ENCODE measurements around the gene MAS1. TPM values are rescaled to one million over a fixed set of nuclear protein-coding genes. Genes with fewer than 3 reads are reported as not detected.

MAS1 gene
- total and polyA plus RNA-seq, 2 experiments from 2014 or later: 0.03 TPM; not detected in 1

DNA sequence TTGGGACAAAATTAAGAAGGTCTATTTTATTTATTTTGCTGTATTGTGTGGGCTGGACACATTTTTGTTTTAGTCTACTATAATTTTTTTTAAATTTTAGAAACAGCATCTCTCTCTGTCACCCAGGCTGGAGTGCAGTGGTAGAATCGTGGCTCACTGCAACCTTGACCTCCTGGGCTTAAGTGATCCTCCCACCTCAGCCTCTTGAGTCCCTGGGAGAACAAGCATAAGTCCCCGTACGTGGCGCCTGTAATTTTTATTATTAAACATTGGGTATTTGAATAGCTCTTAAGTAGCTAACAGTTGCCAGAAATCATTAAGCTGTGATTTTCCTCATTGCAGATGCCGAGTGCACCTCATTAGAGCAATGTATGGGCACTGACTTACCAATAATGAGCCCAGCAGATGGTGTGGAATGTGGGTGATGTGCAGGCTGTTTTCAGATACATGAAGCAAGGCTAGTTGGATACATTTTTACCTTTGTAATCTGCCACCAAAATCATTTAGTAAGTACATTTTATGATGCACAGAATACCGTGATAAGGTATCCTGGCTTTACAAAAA, 10.3 kb upstream of the MAS1 start (continued):
- TF ChIP-seq, protein P1, sequence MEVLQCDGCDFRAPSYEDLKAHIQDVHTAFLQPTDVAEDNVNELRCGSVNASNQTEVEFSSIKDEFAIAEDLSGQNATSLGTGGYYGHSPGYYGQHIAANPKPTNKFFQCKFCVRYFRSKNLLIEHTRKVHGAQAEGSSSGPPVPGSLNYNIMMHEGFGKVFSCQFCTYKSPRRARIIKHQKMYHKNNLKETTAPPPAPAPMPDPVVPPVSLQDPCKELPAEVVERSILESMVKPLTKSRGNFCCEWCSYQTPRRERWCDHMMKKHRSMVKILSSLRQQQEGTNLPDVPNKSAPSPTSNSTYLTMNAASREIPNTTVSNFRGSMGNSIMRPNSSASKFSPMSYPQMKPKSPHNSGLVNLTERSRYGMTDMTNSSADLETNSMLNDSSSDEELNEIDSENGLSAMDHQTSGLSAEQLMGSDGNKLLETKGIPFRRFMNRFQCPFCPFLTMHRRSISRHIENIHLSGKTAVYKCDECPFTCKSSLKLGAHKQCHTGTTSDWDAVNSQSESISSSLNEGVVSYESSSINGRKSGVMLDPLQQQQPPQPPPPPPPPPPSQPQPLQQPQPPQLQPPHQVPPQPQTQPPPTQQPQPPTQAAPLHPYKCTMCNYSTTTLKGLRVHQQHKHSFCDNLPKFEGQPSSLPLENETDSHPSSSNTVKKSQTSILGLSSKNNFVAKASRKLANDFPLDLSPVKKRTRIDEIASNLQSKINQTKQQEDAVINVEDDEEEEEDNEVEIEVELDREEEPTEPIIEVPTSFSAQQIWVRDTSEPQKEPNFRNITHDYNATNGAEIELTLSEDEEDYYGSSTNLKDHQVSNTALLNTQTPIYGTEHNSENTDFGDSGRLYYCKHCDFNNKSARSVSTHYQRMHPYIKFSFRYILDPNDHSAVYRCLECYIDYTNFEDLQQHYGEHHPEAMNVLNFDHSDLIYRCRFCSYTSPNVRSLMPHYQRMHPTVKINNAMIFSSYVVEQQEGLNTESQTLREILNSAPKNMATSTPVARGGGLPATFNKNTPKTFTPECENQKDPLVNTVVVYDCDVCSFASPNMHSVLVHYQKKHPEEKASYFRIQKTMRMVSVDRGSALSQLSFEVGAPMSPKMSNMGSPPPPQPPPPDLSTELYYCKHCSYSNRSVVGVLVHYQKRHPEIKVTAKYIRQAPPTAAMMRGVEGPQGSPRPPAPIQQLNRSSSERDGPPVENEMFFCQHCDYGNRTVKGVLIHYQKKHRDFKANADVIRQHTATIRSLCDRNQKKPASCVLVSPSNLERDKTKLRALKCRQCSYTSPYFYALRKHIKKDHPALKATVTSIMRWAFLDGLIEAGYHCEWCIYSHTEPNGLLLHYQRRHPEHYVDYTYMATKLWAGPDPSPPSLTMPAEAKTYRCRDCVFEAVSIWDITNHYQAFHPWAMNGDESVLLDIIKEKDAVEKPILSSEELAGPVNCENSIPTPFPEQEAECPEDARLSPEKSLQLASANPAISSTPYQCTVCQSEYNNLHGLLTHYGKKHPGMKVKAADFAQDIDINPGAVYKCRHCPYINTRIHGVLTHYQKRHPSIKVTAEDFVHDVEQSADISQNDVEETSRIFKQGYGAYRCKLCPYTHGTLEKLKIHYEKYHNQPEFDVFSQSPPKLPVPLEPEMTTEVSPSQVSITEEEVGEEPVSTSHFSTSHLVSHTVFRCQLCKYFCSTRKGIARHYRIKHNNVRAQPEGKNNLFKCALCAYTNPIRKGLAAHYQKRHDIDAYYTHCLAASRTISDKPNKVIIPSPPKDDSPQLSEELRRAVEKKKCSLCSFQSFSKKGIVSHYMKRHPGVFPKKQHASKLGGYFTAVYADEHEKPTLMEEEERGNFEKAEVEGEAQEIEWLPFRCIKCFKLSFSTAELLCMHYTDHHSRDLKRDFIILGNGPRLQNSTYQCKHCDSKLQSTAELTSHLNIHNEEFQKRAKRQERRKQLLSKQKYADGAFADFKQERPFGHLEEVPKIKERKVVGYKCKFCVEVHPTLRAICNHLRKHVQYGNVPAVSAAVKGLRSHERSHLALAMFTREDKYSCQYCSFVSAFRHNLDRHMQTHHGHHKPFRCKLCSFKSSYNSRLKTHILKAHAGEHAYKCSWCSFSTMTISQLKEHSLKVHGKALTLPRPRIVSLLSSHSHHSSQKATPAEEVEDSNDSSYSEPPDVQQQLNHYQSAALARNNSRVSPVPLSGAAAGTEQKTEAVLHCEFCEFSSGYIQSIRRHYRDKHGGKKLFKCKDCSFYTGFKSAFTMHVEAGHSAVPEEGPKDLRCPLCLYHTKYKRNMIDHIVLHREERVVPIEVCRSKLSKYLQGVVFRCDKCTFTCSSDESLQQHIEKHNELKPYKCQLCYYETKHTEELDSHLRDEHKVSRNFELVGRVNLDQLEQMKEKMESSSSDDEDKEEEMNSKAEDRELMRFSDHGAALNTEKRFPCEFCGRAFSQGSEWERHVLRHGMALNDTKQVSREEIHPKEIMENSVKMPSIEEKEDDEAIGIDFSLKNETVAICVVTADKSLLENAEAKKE (CRISPR knock-in tag; IDR thresholded peaks at IDR 0.05): no peak
- TF ChIP-seq, protein P2, sequence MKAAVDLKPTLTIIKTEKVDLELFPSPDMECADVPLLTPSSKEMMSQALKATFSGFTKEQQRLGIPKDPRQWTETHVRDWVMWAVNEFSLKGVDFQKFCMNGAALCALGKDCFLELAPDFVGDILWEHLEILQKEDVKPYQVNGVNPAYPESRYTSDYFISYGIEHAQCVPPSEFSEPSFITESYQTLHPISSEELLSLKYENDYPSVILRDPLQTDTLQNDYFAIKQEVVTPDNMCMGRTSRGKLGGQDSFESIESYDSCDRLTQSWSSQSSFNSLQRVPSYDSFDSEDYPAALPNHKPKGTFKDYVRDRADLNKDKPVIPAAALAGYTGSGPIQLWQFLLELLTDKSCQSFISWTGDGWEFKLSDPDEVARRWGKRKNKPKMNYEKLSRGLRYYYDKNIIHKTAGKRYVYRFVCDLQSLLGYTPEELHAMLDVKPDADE (IDR thresholded peaks at IDR 0.05): no peak
- TF ChIP-seq STAT1 (IDR thresholded peaks at IDR 0.05; ENCODE audit: unreplicated experiment) (no peak), ZNF114 (CRISPR knock-in tag; IDR thresholded peaks at IDR 0.05) (no peak)

DNA sequence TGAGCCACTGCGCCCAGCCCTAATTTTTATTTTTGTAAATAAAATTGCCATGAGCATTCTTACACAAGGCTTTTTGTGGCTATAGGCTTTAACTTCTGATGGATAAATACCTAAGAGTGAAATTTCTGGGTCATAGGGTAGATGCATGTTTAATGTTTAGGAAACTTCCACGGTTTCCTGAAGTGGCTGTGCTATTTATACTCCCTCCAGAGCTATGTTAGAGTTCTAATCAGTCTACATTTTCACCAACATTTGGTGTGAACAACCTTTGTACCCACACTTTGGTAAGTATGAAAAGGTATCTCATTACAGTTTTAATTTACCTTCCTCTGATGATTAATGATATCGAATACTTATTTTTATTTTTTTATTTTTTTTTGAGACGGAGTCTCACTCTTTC, 6.1 kb upstream of the MAS1 start:
- no peaks in the 10 kb centered on the region for H3F3A ChIP-seq (replicated peaks; ENCODE audit: low read depth)
- ATAC-seq: no peak
- no peaks in the 10 kb centered on the region for H3K79me2 ChIP-seq (replicated peaks; ENCODE audit: insufficient read depth)
- Mint-ChIP-seq H3K27me3 (ENCODE audit: insufficient read depth, low read depth, poor library complexity) (peaks cover 2% of the 10 kb centered on the region), H3K27ac (no peak overlapping the region), H3K9me3 (no peaks in the 10 kb centered on the region), H3K4me1 (peaks cover 2% of the 10 kb centered on the region; the same call in 1 of the 3 replicates), H3K36me3 (ENCODE audit: low read depth) (no peaks in the 10 kb centered on the region), H3K4me3 (no peak overlapping the region)
- no peak for DNase-seq (ENCODE audit: low spot score)
- H2AFZ ChIP-seq: no peak overlapping the region
- TF ChIP-seq, protein P2 (IDR thresholded peaks at IDR 0.05): no peak
- TF ChIP-seq JUNB (IDR thresholded peaks at IDR 0.05; ENCODE audit: unreplicated experiment) (no peak), EZH2 (IDR thresholded peaks at IDR 0.05; ENCODE audit: low read depth, unreplicated experiment) (no peak), POLR2AphosphoS5 (IDR thresholded peaks at IDR 0.05; ENCODE audit: low read depth) (no peak), NANOG (IDR thresholded peaks at IDR 0.05; ENCODE audit: borderline replicate concordance) (no peak)
- H3K4me1 ChIP-seq (ENCODE audit: insufficient read depth): no peaks in the 10 kb centered on the region
- no peak overlapping the region for H3K4me2 ChIP-seq
- H3K36me3 ChIP-seq (ENCODE audit: insufficient read depth): no peaks in the 10 kb centered on the region
- no peak overlapping the region for H3K4me3 ChIP-seq
- H3K27me3 ChIP-seq (ENCODE audit: insufficient read depth): no peaks in the 10 kb centered on the region
- no peaks in the 10 kb centered on the region for H4K20me1 ChIP-seq (replicated peaks; ENCODE audit: insufficient read depth)
- H3K27ac ChIP-seq (ENCODE audit: low read depth): no peak overlapping the region
- H3K9me2 ChIP-seq (ENCODE audit: insufficient read depth): peaks cover 4% of the 10 kb centered on the region
